Measurements from ENCODE around the gene COL19A1.
"Not testable (repeated sequence)": the region's sequence is repeated elsewhere in the genome, so short reads cannot be mapped to it uniquely, and the experiment has no call there.

COL19A1 gene

GRCh38 chr6:69976591-69977090 lies 110.3 kb downstream of the COL19A1 start:
- no peak for DNase-seq

GRCh38 chr6:69980624-69981023 lies 114.3 kb downstream of the COL19A1 start:
- DNase-seq: no peak

DNA sequence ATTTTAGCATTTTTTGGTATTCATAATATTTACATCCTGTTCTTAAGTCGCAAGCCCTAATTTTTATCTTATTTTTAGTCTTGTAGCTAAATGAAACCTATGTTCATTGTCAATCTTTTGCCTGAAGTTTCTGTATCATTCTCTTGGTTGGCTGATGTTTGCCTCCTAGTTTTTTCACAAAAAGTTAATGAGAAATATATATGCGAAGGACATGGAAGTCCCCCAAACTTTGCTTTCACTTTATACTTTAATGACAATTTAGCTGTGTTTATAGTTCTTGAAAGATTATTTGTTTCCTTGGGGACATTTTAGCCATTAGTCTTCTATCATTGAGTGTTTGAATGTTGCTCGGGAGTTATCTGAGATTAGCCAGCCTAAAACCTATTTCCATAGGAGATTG lies 118.2 kb downstream of the COL19A1 start:
- no peak for DNase-seq

DNA sequence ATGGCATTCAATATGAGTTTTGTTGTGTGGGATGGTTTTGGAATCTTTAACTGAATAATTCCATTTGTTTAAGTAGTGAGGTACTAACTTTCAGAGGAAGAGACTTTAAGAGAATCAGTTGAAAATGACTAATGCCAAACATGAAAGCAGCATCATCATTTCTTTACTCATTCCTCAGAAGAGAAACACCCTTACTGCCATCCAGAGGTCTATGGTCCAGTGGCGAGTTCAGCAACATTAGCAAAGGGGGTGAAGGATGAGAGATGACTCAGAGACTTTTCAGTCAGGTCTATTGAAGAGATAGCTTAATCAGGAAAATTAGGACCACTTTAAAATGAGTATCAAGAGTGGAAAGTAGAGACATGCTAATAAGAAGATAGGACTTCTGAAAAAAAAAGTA lies 118.8 kb downstream of the COL19A1 start:
- no peak for DNase-seq

- no peak for DNase-seq
Observed at GRCh38 chr6:69987550-69987949, 121.2 kb downstream of the COL19A1 start.

DNA sequence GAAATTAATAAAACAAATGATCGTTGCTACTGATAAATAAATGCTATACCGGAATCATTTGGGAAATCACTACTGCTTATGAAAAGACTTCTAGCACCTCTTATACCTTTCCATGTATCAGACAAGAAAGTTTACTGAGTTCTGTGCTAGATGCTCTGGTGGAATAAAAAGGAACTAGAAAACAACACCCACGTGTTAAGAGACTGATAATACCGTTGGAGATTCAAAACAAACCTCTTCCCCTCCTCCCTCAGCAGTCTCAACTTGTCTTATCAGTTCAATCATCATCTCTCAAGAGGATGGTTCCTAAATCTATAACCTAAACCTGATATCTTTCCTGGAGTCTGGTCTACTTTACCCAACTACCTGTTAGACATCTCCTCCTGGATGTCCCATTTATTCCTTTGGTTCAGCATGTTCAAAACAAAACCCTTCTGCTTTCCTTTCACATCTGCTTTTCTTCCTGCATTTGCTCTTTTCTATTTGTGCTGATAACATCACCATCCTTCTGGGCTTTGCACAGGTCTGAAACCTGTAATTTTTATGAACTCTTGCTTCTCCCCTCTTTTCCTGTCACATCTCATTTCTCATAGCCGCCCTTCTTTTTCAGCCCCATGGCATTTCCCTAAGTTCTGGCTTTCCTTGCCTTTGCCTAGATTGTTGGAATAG lies 122.2 kb downstream of the COL19A1 start:
- no peak for DNase-seq

DNA sequence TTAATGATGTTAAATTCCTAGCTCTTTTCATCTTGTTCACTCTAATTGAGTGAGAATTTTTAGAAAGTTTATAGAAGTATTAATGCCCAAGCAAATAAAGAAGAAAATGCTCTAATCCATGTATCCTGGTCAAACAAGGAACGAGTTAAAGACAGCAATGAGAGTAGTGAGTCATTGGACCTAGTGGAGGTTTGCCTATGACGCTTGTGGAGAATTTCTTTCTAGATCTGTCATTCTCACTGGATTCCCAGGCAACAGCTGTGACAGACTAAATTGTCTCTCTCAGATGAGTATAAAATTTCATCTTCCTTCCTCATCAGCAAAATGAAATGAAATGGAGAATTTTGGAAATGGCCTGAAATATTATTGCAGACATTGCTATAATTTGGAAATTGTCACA lies 127.9 kb downstream of the COL19A1 start:
- DNase-seq: no peak

DNA sequence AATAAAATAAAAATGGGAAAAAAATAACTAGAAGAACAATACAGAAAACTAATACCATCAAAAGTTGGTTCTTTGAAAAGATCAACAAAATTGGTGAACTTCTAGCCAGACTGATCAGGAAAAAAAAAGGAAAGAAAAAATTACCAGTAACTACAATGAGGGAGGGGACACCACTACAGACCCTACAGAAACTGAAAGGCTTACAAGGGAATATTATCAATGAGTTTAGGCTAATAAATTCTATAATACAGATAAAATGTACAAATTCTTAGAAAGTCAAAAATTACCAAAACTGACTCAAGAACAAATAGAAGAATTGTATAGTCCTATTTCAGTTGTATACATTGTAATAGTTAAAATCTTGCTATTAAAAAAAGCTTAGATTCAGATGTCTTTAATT lies 141.8 kb downstream of the COL19A1 start:
- no peak for DNase-seq

GRCh38 chr6:70010339-70010738 lies 144.0 kb downstream of the COL19A1 start:
- not testable (repeated sequence) for DNase-seq

DNA sequence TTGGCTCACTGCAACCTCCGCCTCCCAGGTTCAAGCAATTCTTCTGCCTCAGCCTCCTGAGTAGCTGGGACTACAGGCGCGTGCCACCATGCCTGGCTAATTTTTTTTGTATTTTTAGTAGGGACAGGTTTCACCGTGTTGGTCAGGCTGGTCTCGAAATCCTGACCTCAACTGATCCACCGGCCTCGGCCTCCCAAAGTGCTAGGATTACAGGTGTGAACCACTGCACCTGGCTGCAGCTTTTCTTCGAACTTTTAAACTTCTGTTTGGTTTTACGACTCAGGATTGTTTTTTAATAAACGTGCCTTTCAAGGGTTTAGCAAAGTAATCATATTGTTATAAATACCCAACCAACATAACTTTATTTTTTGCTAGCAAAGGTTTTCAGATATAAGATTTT lies 156.8 kb downstream of the COL19A1 start:
- DNase-seq: not testable (repeated sequence)

- DNase-seq: no peak
Observed at GRCh38 chr6:70028246-70028645, 161.9 kb downstream of the COL19A1 start.

DNA sequence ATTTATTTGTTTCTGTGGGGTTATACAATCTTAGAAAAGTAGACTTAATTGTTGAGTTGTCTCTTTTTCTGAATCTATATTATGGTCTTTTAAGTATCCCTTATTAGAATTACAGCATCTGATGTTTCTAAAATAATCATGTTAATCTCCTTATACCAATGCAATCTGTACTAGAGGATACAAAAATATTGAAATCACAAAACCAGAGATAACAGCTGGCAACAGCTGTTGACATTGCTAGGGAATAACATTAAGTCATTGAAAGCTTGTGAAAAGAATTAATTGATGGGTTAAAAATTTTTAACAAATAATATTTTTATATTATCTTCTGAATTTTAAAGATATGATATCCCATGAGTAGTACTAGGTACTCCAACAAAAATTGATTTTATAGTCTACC lies 162.6 kb downstream of the COL19A1 start:
- DNase-seq: no peak

DNA sequence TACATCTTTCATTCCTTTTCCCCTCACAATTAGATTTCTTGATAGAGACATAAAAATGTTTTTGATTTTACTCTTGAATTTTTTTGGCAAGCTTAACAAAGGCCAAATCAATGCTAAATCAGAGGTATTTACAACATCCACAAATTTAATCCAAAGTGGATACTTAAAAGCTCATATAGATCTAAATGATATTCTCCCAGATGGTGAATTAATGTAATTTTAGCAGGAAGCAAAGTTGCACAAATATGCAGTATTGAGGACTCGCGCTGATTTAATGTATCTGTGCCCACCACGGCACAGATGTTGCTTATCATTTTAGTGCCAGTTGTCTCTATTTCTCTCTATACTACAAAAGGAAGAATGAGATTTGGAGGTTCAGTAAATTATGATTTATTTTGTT lies 167.4 kb downstream of the COL19A1 start:
- DNase-seq: no peak

GRCh38 chr6:70037445-70037844 lies 171.1 kb downstream of the COL19A1 start:
- no peak for DNase-seq

GRCh38 chr6:70040766-70041165 lies 174.4 kb downstream of the COL19A1 start:
- DNase-seq: no peak

DNA sequence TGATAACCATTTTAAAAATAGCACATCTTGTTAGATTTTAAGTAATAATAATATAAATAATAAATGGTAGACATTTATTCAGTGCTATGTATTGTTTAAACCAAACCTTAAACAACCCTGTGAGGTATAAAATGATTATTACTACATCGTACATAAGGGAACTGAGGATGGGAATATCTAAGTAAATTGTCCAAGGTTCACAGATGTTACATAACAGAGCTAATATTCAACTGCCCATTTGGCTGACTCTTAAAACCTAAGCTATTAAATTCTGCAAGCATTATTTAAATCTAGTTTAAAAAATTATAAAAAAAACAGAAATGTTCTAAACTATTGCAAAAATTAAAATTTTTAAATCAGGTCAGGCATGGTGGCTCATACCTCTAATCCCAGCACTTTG lies 175.1 kb downstream of the COL19A1 start:
- DNase-seq: no peak

DNA sequence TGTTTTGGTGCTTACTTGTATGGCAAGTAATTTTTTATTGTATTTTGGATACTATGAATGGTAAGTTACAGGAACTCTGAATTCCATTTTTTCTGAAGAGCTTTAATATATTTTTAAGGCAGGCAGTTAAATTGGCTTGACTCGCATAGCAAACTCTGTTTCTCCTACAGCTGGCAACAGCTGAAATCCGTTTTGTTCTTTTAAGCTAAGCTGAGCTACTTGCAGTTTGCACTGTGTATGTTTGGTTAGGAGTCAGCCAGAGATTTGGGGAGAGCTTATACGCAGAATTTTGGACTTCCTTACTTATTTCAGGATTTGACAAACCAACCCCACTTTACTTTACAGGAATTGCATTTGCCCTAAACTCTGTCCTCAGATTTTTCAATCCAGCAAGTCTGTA lies 179.1 kb downstream of the COL19A1 start:
- DNase-seq: no peak

- DNase-seq: no peak
Observed at GRCh38 chr6:70051197-70052124, 185.1 kb downstream of the COL19A1 start.

GRCh38 chr6:70059039-70059719 lies 192.8 kb downstream of the COL19A1 start:
- DNase-seq: no peak

DNA sequence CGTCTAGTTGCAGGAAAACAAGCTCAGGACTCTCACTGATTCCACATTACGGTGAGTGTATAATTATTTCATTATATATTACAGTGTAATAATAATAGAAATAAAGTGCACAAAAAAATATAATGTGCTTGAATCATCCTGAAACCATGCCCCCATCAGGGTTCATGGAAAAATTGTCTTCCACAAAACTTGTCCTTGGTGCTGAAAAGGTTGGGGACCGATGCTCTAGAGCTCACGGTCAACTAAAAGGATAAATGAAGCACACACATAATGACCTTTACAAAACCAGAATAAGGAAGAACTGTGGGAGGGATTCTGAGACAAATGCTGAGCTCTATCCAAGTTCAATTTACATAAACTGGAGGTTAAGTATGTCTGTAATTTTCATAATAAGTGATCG lies 194.3 kb downstream of the COL19A1 start:
- no peak for DNase-seq

- DNase-seq: no peak
Observed at GRCh38 chr6:70061546-70061945, 195.2 kb downstream of the COL19A1 start.

GRCh38 chr6:70062010-70062409 lies 195.7 kb downstream of the COL19A1 start:
- no peak for DNase-seq

- no peak for DNase-seq
Observed at GRCh38 chr6:70072540-70073179, 206.3 kb downstream of the COL19A1 start.
